Spinal cord (tissue), 10 donors: Measurements from ENCODE around the gene MYO5B. TPM values are rescaled to one million over a fixed set of nuclear protein-coding genes. Genes with fewer than 3 reads are reported as not detected.
A peak's percentile ranks its signal among the peaks of the same experiment; 100 is the strongest.

Source experiments
- DNase-seq, 6 donors: peaks; one replicate each; pipeline versions ENCODE4 v3.0.0 to v3.0.0-alpha.2; 2013 to 2015; ENCODE audit warnings: low spot score in 6 of 6, low read depth in 4 of 6
- H3K27ac ChIP-seq: one replicate; pipeline ENCODE4 v1.5.1; 2013; ENCODE audit warnings: low read depth, low read length, control low read depth
- H3K27me3 ChIP-seq: one replicate; pipeline ENCODE4 v1.6.1; 2013; ENCODE audit warnings: low read length; ENCODE audit not compliant: control insufficient read depth, insufficient read depth
- H3K36me3 ChIP-seq: one replicate; pipeline ENCODE4 v1.6.1; 2013; ENCODE audit warnings: low read length; ENCODE audit not compliant: control insufficient read depth, insufficient read depth
- H3K4me1 ChIP-seq: one replicate; pipeline ENCODE4 v1.6.1; 2013; ENCODE audit warnings: low read length; ENCODE audit not compliant: control insufficient read depth, insufficient read depth
- H3K4me3 ChIP-seq: one replicate; pipeline ENCODE4 v1.5.1; 2013; ENCODE audit warnings: low read depth, low read length, control low read depth
- H3K9me3 ChIP-seq: one replicate; pipeline ENCODE4 v1.6.1; 2013; ENCODE audit warnings: low read length; ENCODE audit not compliant: control insufficient read depth, insufficient read depth
- WGBS: methylation state at CpG from one replicate; pipeline ENCODE4 v1.1.5; 2013; ENCODE audit warnings: missing lambda C conversion rate; ENCODE audit not compliant: insufficient coverage; 5-methylcytosine and 5-hydroxymethylcytosine counted together
- polyA plus RNA-seq, 2 donors: library from polyadenylated mRNA; unstranded; fragments of 120-200 nt; gene quantifications; one replicate each; pipeline ENCODE4 v1.2.1, GENCODE V29; 2013; ENCODE audit not compliant: insufficient read length in 2 of 2
- total RNA-seq, 2 donors: library from RNA; depleted of rRNA in 1 of 2; stranded (reverse); fragments of 120-200 nt in 1 of 2; fragments of >200 nt in 1 of 2; gene quantifications; one replicate each; pipeline versions ENCODE4 v1.2.3 to v1.2.4, GENCODE V29; 2013 to 2014
- donor health status: healthy.

Gene MYO5B
- total and polyA plus RNA-seq, 4 donors, result 2.6 to 8.0 (median 4.5) TPM

DNA sequence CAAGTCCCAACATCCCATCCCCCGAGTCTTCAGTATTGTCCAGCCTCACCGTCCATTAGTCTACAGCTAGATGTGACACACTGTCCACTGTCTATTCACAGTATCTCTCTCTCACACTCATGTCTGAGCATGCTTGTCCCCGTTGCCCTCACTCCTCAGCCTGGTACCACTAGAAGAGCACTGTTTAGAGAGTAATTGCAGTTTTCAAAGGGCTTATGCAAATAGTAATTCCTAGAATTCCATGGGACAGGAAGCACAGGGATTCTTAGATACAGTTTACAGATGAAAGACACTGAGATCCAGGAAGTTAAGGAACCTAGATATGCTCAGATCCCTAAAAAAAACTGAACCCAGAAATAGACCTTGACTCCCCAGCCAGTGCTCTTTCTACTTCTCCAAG, 125.5 kb downstream of the MYO5B start:
- Histone ChIP-seq H3K9me3 (no peaks in the 10 kb centered on the region), H3K27ac (no peak overlapping the region), H3K4me3 (no peak overlapping the region), H3K36me3 (no peaks in the 10 kb centered on the region), H3K27me3 (no peaks in the 10 kb centered on the region), H3K4me1 (peaks cover 2% of the 10 kb centered on the region)
- WGBS, result 100% methylated on average over 1 of the region's 3 CpGs
- DNase-seq, result no peak

DNA sequence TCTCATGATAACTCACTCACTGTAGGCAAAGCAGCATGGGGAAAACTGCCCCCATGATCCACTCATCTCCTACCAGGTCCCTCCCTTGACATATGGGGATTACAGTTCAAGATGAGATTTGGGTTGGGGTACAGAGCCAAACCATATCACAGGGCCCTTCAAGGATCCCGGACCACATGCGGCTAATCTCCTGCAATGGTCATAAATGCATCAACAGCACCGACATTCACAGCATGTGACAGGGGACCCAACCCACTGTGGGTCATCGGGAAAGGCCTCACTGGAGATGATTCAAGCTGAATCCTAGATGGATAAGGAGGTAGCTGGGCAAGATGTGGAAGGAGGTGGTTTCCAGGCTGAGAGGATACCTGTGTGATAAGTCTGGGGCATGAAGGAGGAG, 129.4 kb downstream of the MYO5B start:
- Histone ChIP-seq H3K27ac (no peak overlapping the region), H3K27me3 (no peaks in the 10 kb centered on the region)
- 81% methylated on average over 4 of the region's 4 CpGs for WGBS

DNA sequence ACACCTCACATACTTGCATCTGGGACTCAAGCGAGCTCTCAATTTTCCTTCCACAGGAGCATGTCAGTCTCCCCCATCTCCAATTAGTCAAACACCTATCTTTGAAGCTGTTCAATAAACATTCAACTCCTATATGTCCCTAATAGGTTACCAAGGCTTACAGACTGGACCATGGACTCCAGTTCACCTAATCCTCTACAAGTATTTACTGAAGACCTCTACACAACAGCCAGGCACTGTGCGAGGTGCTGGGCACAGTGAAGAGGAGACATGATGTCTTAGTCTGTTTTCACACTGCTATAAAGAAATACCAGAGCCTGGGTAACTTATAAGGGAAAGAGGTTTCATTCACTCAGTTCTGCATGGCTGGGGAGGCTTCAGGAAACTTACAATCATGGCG, 129.9 kb downstream of the MYO5B start:
- H3K4me3 ChIP-seq, result no peak overlapping the region
- DNase-seq, result no peak
- no peaks in the 10 kb centered on the region for H3K27me3 ChIP-seq
- no peaks in the 10 kb centered on the region for H3K9me3 ChIP-seq
- WGBS, result 96% methylated on average over 2 of the region's 3 CpGs
- H3K4me1 ChIP-seq, result no peaks in the 10 kb centered on the region
- H3K27ac ChIP-seq, result no peak overlapping the region
- H3K36me3 ChIP-seq, result no peaks in the 10 kb centered on the region

More for the DNA sequence above, 129.4 kb downstream of the MYO5B start:
- Histone ChIP-seq H3K9me3 (no peaks in the 10 kb centered on the region), H3K4me3 (no peak overlapping the region), H3K4me1 (no peaks in the 10 kb centered on the region), H3K36me3 (no peaks in the 10 kb centered on the region)
- no peak for DNase-seq

DNA sequence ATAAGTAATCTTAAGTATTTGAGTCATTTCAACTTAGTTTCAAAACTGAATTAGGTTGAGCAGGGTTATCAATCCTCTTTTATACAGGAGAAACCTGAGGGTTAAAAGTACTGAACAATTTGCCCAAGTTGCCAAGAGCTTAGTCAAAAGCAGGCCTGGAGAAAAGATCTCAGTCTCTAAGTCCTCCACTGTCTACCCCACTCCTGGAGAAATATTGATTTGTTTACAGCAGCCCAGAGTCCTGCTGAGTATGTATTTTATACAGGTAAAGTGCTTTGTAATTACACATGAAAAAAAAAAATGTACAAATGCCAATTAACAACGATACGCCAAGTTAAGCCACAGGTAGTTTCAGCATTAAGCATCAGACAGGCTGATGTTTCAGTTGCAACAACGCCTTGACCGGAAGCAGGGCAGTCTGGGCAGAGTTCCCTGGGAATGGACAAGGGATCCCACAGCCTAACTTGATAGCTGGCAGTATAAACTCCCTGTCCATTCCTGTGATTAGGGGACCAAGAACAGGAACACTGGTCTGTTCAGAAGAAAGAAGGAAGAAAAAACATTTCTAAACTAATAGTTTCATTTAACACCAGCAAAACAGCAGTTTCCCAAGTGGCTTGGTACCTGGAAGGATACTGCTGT, 132.9 kb downstream of the MYO5B start:
- no peak for DNase-seq
- no peaks in the 10 kb centered on the region for H3K9me3 ChIP-seq
- no peak overlapping the region for H3K27ac ChIP-seq
- H3K27me3 ChIP-seq, result no peaks in the 10 kb centered on the region
- no peaks in the 10 kb centered on the region for H3K36me3 ChIP-seq
- H3K4me3 ChIP-seq, result no peak overlapping the region
- H3K4me1 ChIP-seq, result no peaks in the 10 kb centered on the region
- WGBS, result 80% methylated on average over 4 of the region's 4 CpGs

DNA sequence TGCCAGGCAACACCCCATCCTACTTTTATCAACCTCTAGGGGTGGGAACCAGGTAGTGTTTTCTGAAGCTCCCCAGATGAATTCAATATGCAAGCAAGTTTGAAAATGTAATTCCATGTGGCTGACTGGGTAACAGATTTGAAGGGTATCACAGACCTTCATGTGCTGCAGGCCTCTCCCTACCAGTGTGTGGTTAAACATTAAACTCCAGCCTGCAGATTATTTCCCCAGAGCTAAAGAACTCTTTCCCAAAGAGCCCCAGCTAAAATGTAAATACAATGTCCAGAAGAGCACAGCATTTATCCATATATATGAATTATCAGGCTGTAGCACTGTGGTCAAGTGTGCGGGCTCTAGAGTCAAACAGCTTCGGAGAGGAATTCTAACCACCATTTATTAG, 134.1 kb downstream of the MYO5B start:
- no peak overlapping the region for H3K4me3 ChIP-seq
- H3K27me3 ChIP-seq, result no peaks in the 10 kb centered on the region
- no peaks in the 10 kb centered on the region for H3K9me3 ChIP-seq
- WGBS, result no CpG with 5 or more reads among the region's 2 CpGs
- no peaks in the 10 kb centered on the region for H3K4me1 ChIP-seq
- no peaks in the 10 kb centered on the region for H3K36me3 ChIP-seq
- DNase-seq, result no peak
- no peak overlapping the region for H3K27ac ChIP-seq

DNA sequence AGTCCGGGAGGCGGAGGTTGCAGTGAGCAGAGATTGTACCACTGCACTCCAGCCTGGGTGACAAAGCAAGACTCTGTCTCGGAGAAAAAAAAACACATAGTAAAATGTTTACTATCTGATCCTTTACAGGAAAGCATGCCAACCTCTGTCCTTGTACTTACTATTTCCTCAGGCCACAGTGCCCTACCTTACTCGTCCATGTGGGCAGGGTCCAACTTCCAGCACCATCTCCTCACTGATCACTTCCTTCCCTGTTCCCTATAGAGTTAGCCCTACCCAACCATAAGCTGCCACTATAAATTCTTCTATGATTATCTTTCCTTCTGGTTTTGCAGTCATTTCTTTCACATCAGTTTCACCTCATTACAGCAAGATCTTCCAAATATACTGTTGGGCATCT, 136.2 kb downstream of the MYO5B start:
- Histone ChIP-seq H3K27ac (no peak overlapping the region), H3K4me1 (no peaks in the 10 kb centered on the region), H3K27me3 (no peaks in the 10 kb centered on the region), H3K4me3 (no peak overlapping the region), H3K36me3 (no peaks in the 10 kb centered on the region), H3K9me3 (no peaks in the 10 kb centered on the region)
- DNase-seq, result no peak
- WGBS, result 96% methylated on average over 2 of the region's 4 CpGs

DNA sequence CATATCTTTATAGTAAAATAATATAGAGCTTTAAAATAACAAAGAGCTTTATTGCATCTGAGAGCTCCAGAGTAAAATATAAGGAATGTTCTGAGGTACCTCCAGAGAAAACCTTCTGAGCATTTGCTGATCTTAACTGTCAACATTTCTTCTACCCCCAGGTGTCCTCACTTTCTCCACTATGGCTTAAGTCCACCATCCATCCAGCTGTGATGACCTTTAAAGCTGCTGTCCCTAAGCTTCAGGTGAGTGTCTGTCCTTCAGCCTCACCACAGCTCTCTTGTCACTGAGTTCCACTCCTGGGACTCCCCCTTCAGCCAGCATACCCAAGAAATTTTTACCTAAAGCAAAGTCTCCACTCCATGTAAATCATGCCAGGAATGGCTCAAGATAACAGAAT, 137.9 kb downstream of the MYO5B start:
- Histone ChIP-seq H3K27ac (no peak overlapping the region), H3K9me3 (no peaks in the 10 kb centered on the region), H3K36me3 (no peaks in the 10 kb centered on the region), H3K4me1 (no peaks in the 10 kb centered on the region), H3K27me3 (no peaks in the 10 kb centered on the region), H3K4me3 (no peak overlapping the region)
- no peak for DNase-seq

DNA sequence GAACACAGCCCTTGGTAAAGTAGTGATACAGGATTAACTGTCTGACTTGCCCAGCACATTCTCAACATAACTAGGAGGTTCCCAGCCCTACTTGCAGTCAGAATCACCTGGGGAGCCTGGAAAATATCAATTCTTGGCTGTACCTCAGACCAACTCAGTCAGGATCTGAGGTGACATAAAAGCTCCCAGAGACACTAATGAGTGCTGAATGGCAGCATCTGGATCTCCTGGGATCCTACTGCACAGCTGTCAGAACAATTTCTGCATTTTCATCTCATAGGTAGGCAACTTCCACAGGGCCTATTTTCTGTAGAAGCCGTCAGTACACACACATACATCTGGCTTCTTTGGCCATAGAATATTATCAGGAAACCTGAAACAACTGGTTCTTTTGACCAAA, 138.8 kb downstream of the MYO5B start:
- no peaks in the 10 kb centered on the region for H3K4me1 ChIP-seq
- WGBS, result 71% methylated on average over 1 of the region's 1 CpG
- H3K36me3 ChIP-seq, result no peaks in the 10 kb centered on the region
- H3K9me3 ChIP-seq, result no peaks in the 10 kb centered on the region
- H3K27ac ChIP-seq, result no peak overlapping the region
- no peaks in the 10 kb centered on the region for H3K27me3 ChIP-seq
- no peak overlapping the region for H3K4me3 ChIP-seq
- DNase-seq, result peak in 1 of 6 donors; percentile 42

DNA sequence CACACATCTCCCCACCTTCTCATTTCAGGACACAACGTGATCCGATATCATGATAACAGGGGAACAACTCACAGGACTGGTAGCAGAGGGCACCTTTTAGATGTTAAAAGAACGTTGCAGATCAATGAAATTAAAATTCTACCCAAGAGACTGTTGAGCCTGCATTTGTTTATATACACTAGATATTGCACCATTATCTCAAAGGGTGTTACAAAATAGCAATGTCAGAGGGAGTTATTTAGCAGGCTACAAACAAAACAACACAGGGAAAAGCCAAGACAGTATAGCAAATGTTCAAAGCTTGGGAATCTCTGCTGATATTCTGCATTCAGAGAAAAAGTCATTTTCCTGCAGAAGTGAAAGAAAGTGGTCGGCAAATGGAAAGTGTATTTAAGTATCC, 139.5 kb downstream of the MYO5B start:
- Histone ChIP-seq H3K27ac (no peak overlapping the region), H3K4me1 (no peaks in the 10 kb centered on the region), H3K27me3 (no peaks in the 10 kb centered on the region), H3K4me3 (no peak overlapping the region), H3K9me3 (no peaks in the 10 kb centered on the region), H3K36me3 (no peaks in the 10 kb centered on the region)
- DNase-seq, result no peak
- WGBS, result 100% methylated on average over 1 of the region's 4 CpGs

DNA sequence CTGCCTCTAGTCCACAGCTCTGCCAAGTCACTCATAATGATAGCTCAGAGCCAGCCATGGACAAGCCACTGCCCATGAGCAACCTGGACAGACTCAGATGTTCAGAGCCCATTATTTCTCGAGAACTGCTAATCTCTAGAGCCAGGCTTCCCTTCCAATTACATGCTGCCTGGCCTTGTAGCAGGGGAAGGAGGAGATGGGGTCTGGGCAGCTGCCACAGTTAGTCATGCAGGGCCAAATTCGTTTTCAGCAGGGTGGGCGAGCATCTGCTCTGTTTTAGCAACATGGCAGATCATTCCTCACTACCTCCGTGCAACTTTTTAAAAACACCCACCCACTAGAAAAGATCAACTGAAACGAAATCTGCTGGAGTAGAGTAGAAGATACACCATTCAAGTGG, 141.8 kb downstream of the MYO5B start:
- DNase-seq, result peak in 2 of 6 donors; percentile 49 to 69
- no peaks in the 10 kb centered on the region for H3K4me1 ChIP-seq
- WGBS, result 67% methylated on average over 1 of the region's 5 CpGs
- H3K27me3 ChIP-seq, result no peaks in the 10 kb centered on the region
- no peak overlapping the region for H3K27ac ChIP-seq
- no peaks in the 10 kb centered on the region for H3K9me3 ChIP-seq
- H3K4me3 ChIP-seq, result no peak overlapping the region
- H3K36me3 ChIP-seq, result no peaks in the 10 kb centered on the region
